ENCODE measurements around the gene SLC48A1.
"Not testable (repeated sequence)": the region's sequence is repeated elsewhere in the genome, so short reads cannot be mapped to it uniquely, and the experiment has no call there.

Gene SLC48A1

DNA sequence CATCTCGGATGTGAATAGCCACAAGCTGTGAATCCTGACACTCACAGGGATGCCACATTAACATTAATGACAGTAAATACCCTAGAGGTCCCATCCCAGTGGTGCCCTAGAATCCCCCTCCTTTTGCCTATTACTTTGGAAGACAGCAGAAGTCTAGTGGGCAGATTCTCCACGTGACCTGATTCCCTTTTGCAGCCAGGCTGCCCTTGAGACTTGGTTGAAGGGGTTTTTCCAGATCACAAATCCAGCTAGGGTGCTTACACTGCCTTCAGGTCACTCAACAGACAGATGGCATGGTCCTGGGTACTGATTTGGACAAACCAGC lies 38.0 kb downstream of the SLC48A1 start:
- DNase-seq (ENCODE audit: low read depth in 2 of 2) = no peak

- no peak for DNase-seq (ENCODE audit: low read depth in 2 of 2)
Observed at GRCh38 chr12:47811581-47812484, 38.8 kb downstream of the SLC48A1 start.

DNA sequence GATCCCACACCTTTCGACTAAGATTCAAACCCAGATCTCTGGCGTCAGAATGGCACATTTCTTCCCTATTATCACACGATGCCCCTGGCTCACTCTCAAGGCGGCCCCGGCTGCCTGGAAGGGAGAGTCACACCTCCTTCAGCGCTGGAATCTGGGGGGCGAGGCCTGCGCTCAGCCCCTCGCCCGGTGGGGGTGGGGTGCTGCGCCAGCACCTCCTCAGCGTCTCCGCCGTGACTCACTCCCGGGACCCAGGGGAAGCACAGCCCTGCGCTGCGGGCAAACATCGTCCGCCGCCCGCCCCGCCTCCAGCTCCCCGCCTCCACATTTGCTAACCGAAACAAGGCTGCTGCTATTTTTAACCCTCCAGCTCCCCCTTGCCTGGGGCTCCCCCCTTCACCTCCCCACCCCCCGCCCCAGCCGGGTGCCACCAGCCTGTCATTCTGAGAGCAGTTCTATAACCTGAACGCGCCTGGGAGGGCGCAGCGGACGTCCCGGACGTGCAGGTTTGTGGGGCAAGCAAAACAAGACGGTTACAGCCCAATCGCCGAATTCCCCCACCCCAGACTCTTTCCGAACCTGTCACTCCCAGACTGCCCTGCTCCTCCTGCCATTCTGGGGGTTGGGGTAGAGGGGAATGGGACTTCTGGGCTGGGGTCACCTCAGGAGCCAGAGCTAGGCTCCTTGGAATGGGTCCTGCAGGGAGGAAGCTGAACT lies 39.9 kb downstream of the SLC48A1 start:
- DNase-seq (ENCODE audit: low read depth in 2 of 2) = peak; percentile 88 to 93

GRCh38 chr12:47813511-47814196 lies 40.6 kb downstream of the SLC48A1 start:
- no peak for DNase-seq (ENCODE audit: low read depth in 2 of 2)

- no peak for DNase-seq (ENCODE audit: low read depth in 2 of 2)
Observed at GRCh38 chr12:47814539-47815170, 41.6 kb downstream of the SLC48A1 start.

DNA sequence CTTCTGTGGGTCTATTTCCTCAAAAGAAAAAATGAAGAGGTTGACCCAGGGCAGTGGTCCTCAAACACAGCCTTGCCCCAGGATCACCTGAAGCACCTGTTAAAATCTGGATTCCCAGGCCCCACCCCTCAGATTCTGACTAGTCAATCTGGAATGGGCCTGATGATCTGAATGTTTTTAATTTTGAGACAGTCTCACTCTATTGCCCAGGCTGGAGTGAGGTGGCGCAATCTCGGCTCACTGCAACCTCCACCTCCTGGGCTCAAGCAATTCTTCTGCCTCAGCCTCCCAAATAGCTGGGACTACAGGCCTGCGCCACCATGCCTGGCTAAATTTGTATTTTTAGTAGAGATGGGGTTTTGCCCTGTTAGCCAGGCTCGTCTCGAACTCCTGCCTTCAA lies 42.4 kb downstream of the SLC48A1 start:
- DNase-seq (ENCODE audit: low read depth in 2 of 2) = not testable (repeated sequence)

DNA sequence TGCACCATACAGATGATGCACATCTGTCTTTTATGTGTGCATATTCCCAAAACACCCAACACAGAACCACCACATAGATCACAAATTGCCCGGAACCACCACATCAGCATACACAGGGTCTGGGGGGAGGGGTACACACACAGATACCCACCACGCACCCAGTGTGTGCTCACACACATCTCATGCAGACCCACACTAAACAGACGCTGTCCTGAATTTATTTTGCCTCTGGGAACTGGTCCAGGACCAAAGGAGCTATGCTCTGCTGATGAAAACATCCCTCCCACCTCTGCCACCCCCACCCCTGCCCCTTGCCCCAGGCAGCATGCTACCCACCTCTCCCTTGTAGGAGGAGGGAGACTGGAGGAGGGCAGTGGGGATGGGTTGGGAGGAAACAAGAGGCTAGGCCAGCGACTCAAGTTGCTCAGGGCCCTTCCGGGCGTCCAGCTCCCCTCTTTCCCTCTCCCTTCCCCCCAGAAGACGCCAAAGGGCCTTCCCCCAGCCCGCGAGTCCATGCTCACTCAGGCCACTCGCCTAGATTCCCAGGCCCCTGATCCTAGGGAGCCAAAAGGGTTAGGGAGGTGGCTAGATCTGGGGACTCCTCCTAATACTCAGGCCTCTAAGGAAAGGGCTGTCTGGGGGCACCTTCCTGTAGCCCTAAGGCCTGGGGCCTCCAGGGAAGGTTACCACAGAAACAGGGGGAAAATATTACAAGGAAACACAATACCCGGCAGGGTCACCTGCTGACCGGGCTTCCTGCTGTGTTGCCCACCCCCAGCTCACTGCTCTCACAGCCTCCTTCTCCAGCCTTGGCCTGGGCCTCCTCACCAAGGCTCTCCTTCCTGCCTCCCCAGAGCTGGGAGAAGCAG lies 43.6 kb downstream of the SLC48A1 start:
- DNase-seq (ENCODE audit: low read depth in 2 of 2) = no peak

- DNase-seq (ENCODE audit: low read depth in 2 of 2) = no peak
Observed at GRCh38 chr12:47817272-47818006, 44.4 kb downstream of the SLC48A1 start.

DNA sequence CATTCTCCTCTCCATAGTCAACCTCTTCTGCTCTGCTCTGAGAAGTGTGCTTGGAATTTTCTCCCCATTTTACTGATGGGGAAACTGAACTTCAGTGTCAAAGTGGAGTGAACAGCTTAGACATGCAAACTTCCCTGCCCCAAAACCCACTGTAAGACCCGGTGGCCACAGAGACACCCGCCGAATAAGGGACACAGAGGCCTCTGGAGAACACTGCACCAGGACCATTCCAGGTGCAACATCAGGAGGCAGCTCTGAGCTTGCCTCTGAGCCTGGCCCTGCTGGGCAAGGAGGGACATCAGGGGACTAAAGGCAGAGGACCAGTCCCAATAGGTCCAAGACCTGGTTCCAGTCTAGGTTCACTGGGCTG lies 45.0 kb downstream of the SLC48A1 start:
- DNase-seq (ENCODE audit: low read depth in 2 of 2) = no peak

DNA sequence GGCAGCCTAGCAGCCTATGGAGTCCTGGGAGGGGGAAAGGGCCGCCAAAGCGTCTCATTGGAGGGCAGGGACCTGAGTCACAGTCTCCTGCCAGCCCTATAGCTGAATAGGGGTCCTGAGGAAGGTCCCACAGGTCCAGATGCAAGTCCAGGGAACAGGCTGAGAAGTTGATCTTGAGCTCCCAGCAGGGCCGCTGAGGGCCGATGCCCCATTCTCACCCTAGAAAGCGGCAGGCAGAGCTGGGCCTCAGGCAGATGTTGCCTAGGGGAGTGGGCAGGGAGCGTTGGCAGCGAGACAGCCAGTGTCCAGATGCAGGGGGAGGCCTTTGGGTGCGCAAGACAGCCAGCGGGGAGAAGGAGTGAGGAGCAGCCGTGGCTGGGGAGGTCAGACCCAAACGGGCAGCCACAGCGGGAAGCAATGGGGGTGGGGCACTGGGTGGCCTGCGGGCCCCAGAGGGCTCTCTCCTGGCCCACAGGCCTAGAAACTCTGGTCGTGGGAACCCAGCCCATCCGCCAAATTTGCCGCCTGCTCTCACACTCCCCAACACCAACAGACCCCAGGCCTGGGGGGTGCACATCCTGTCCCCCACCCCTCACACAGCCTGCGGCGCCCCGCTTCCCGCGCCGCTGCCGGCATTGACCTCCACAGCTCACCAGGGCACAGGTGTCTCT lies 45.6 kb downstream of the SLC48A1 start:
- DNase-seq (ENCODE audit: low read depth in 2 of 2) = no peak

DNA sequence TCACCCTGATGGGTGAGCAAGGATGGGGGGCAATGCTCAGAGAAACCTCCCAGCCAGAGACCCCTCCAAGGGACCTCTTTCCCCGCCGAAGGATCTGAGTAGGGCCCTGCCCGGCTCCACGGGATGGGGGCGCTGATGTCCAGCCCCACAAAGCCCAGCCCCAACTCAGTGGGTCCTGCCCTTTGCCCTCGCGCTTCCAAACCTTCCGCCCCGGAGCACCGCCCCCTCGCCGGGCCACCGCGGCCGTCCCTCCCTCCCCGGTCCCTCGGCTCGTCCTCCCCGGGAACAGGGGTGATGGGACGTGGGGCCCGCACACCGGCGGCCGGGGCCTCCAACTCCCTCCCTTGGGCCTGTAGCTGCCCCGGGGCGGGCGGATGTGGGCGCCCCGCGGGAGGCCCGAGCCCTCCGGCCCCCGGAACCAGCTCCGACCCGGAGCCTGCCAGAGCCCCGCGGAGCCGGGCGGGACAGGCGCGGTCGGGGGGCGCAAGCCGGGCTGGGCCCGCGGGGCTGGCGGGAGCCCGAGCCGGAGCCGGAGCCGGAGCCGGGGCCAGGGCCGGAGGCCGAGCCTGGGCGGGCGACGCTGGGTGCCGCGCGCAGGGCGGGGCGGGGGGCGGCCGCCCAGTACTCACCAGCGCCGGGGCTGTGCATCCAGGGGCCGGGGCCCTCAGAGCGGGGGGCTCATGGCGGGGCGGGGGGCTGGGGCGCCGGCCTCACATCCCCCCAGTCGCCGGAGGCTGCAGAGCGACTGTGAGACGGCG lies 46.3 kb downstream of the SLC48A1 start:
- peak in 1 of 2 donors; percentile 57 for DNase-seq (ENCODE audit: low read depth in 2 of 2)

GRCh38 chr12:47819896-47820630 lies 47.0 kb downstream of the SLC48A1 start, which contains the start of gene HDAC7:
Gene HDAC7 (minus strand): TSS chr12:47819903. CDS start chr12:47819785, 118 bp downstream.
- peak; percentile 58 to 75 for DNase-seq (ENCODE audit: low read depth in 2 of 2)

GRCh38 chr12:47820631-47821345 lies 47.8 kb downstream of the SLC48A1 start:
- DNase-seq (ENCODE audit: low read depth in 2 of 2) = no peak

GRCh38 chr12:47821346-47821706 lies 48.3 kb downstream of the SLC48A1 start:
- DNase-seq (ENCODE audit: low read depth in 2 of 2) = no peak

- no peak for DNase-seq (ENCODE audit: low read depth in 2 of 2)
Observed at GRCh38 chr12:47822401-47822800, 49.4 kb downstream of the SLC48A1 start.

DNA sequence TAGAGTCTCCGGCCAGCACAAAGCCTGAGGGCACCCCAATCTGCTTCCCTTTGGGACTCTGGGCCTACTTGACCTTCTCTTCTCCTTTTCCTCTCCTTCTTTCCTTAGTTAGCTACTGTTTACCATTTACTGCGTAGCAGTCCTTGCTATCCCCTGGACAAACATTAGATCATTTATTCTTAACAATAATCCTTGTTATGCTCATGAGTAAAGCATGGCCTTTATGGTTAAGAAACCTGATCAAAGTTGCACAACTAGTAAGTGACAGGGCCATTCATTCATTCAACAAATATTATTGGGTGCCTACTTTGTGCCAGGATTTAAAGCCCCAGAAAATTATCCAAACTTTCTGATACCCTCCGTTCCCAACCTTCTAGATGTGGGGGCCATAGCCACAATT lies 49.8 kb downstream of the SLC48A1 start:
- no peak for DNase-seq (ENCODE audit: low read depth in 2 of 2)

DNA sequence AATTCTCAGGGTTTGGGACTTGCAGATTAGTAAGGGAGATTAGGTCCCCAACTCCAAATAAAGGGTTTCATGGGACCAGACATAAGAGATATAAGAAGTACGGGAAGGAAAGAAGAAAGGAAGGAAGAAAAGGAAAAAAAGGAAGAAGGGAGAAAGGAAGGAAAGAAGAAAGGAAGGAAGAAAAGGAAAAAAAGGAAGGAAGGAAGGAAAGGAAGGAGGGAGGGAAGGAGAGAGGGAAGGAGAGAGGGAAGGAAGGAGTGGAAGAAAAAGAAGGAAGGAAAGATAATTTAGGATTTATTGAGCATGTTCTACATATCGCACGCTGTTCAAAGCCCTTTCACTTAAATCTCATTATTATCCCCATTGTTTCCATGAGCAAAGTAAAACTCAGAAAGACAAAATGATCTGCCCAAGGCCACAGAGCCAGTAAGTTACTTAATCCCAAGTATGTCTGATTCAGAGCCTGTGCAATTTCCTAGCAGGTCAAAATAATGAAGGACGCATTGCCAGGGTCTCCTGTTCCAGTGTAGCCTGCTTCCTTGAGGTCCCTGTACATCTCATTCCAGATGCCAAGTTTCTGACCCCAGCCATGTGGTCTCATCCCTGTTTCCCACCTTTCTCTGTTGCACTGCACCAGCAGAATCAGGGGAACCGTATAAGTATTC lies 50.5 kb downstream of the SLC48A1 start:
- DNase-seq (ENCODE audit: low read depth in 2 of 2) = no peak

Measured in stimulated activated CD4-positive, alpha-beta T cell treated with anti-CD3 and anti-CD28 coated beads, Interleukin-1b, Interleukin-23, amount 100 ng/mL, for 4 hours (primary cell).